HG03460 (cell line): ENCODE results near the gene APEX1.
"Not testable (repeated sequence)": the region's sequence is repeated elsewhere in the genome, so short reads cannot be mapped to it uniquely, and the experiment has no call there.

Experiments used
- ATAC-seq: cut with Tn5 transposase; IDR thresholded peaks from one replicate; pipeline ENCODE4 v1.9.1; 2021; ENCODE audit not compliant: unreplicated experiment

The APEX1 gene

GRCh38 chr14:20472536-20473169 lies 17.6 kb downstream of the APEX1 start:
- ATAC-seq = no peak

- ATAC-seq = no peak
Measured at GRCh38 chr14:20476776-20477175, 21.8 kb downstream of the APEX1 start.

- ATAC-seq = no peak
Measured at GRCh38 chr14:20477211-20477876, 22.3 kb downstream of the APEX1 start.

GRCh38 chr14:20478894-20479293 lies 23.9 kb downstream of the APEX1 start:
- ATAC-seq = no peak

GRCh38 chr14:20482382-20482781 lies 27.4 kb downstream of the APEX1 start:
- ATAC-seq = no peak

- ATAC-seq = no peak
Measured at GRCh38 chr14:20485900-20486299, 30.9 kb downstream of the APEX1 start.

GRCh38 chr14:20486684-20487395 lies 31.8 kb downstream of the APEX1 start:
- no peak for ATAC-seq

- no peak for ATAC-seq
Measured at GRCh38 chr14:20487396-20487725, 32.3 kb downstream of the APEX1 start.

GRCh38 chr14:20489093-20489994 lies 34.3 kb downstream of the APEX1 start:
- ATAC-seq = peak; percentile 50

- ATAC-seq = no peak
Measured at GRCh38 chr14:20490563-20490962, 35.5 kb downstream of the APEX1 start.

GRCh38 chr14:20492486-20492885 lies 37.5 kb downstream of the APEX1 start:
- no peak for ATAC-seq

- no peak for ATAC-seq
Measured at GRCh38 chr14:20493634-20494033, 38.6 kb downstream of the APEX1 start.

GRCh38 chr14:20494935-20495766 lies 40.1 kb downstream of the APEX1 start:
- no peak for ATAC-seq

- no peak for ATAC-seq
Measured at GRCh38 chr14:20498622-20499021, 43.6 kb downstream of the APEX1 start.

- ATAC-seq = no peak
Measured at GRCh38 chr14:20499108-20499507, 44.1 kb downstream of the APEX1 start.

- no peak for ATAC-seq
Measured at GRCh38 chr14:20499881-20500280, 44.9 kb downstream of the APEX1 start.

- no peak for ATAC-seq
Measured at GRCh38 chr14:20501346-20501745, 46.3 kb downstream of the APEX1 start.

- no peak for ATAC-seq
Measured at GRCh38 chr14:20503898-20504297, 48.9 kb downstream of the APEX1 start.

GRCh38 chr14:20506276-20506675 lies 51.2 kb downstream of the APEX1 start:
- not testable (repeated sequence) for ATAC-seq

GRCh38 chr14:20506752-20507151 lies 51.7 kb downstream of the APEX1 start:
- not testable (repeated sequence) for ATAC-seq
